ENCODE measurements around the gene EGFL8. TPM values are rescaled to one million over a fixed set of nuclear protein-coding genes. Genes with fewer than 3 reads are reported as not detected.

Gene EGFL8
- total and polyA plus RNA-seq, 2 experiments from 2014 or later: 2.2 to 3.8 TPM

DNA sequence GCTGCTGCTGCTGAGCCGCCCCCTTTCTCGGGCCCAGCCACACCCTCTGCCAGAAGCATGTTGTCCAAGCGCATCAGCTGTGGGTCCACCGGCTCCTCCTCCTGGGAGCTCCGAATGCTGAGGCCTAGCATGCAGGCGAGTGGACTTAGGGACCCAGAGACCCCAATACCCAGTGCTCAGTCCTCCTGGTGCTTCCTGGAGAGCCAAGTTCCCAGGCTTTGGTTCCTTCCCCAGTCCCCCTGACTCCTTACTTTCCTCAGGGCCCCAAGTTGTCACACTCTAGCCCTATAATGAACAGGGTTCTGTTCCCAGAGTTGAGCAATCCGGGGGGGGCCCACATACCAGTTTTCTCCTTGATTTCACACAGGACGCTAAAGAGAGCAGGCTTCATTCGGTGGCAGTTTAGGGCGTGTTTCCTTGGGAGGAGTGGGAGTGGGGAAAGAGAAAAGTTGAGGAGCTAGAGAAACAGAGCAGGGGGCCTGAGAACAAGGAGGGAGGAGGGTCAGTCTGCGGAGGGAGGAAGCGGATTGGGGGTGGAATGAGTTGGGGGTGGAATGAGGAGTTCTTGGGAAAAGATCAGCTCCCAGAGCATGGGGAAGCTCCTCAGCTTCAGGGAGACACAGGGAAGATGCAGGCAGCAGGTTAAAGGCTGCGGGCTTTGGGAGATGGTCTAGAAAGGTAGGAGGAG is 24.1 kb downstream of the EGFL8 start:
- Histone ChIP-seq H3K27ac (peak overlapping the region; percentile 77), H4K20me1 (ENCODE audit: insufficient read depth) (no peaks in the 10 kb centered on the region), H3K4me2 (ENCODE audit: unreplicated experiment) (peak overlapping the region; percentile 94), H3K9me2 (ENCODE audit: insufficient read depth) (no peaks in the 10 kb centered on the region), H3F3A (ENCODE audit: insufficient read depth) (peaks cover 20% of the 10 kb centered on the region; the same call in 1 of the 2 replicates), H2AFZ (no peak overlapping the region), H3K9me3 (ENCODE audit: low read depth) (no peaks in the 10 kb centered on the region), H3K79me2 (ENCODE audit: insufficient read depth) (peaks cover 50% of the 10 kb centered on the region), H3K4me1 (ENCODE audit: insufficient read depth) (peaks cover 19% of the 10 kb centered on the region), H3K9ac (peak overlapping the region; percentile 96), H3K4me3 (peak overlapping the region; percentile 96), H3K27me3 (replicated peaks; ENCODE audit: insufficient read depth) (no peaks in the 10 kb centered on the region), H3K36me3 (ENCODE audit: low read depth) (peaks cover 5% of the 10 kb centered on the region; the same call in 1 of the 2 replicates)
- peak; percentile 54 for DNase-seq
- in situ Hi-C loops (cut with MboI): no loop called here
- TF ChIP-seq EZH2phosphoT487 (IDR thresholded peaks at IDR 0.05; ENCODE audit: insufficient read depth, low read depth): no peak
- 3 to 4% methylated on average over 11 to 13 of the region's 13 CpGs for WGBS, 2 experiments (ENCODE audit: low coverage in 1 of 2, low lambda C conversion rate in 2 of 2, missing lambda C conversion rate in 2 of 2)

DNA sequence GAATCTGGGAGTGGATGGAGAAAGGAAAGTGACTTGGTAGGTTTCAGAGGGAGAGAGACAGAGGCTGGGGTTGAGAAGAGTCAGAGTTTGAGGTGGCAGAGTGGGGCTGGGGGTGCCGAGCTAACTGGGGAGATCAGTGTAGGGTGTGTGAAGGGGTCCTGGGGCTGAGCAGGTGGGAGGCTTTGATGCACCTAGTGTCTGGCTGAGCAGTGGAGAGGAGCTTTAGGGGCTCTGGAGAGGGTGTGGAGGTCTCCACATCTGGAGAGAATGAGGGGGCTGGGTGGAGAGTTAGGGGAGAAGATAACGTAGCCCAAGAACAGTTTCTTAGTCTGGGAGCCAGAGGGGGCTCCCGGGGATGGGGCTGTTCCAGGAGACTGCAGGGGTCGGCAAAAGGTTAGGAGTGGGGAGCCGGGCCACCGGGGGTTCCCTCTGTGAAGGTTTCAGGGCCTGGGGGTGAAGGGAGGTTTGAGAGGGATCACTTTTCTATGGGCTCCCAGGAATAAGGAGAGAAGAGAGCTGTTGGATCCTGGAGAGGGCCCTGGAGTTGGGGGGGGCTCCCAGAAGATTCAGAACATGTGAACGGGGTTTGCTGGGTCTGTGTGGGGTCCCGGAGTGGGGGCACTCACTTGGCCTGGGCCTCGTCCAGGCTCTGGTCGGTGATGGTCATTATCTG is 24.8 kb downstream of the EGFL8 start:
- DNase-seq: peak; percentile 46
- in situ Hi-C loops (cut with MboI): no loop called here
- peaks cover 5% of the 10 kb centered on the region; the same call in 1 of the 2 replicates for H3K36me3 ChIP-seq (ENCODE audit: low read depth)
- H3K27me3 ChIP-seq (replicated peaks; ENCODE audit: insufficient read depth): no peaks in the 10 kb centered on the region
- H3K79me2 ChIP-seq (ENCODE audit: insufficient read depth): peaks cover 49% of the 10 kb centered on the region
- H3K27ac ChIP-seq: peak overlapping the region; percentile 77
- no peaks in the 10 kb centered on the region for H3K9me3 ChIP-seq (ENCODE audit: low read depth)
- WGBS, 2 experiments (ENCODE audit: low coverage in 1 of 2, low lambda C conversion rate in 2 of 2, missing lambda C conversion rate in 2 of 2): 0 to 1% methylated on average over 6 to 10 of the region's 10 CpGs
- peaks cover 22% of the 10 kb centered on the region; the same call in 1 of the 2 replicates for H3F3A ChIP-seq (ENCODE audit: insufficient read depth)
- no peaks in the 10 kb centered on the region for H4K20me1 ChIP-seq (ENCODE audit: insufficient read depth)
- peak overlapping the region; percentile 94 for H3K4me2 ChIP-seq (ENCODE audit: unreplicated experiment)
- no peak for TF ChIP-seq EZH2 (IDR thresholded peaks at IDR 0.05; ENCODE audit: insufficient read depth, poor library complexity, severe bottlenecking)
- TF ChIP-seq EZH2phosphoT487 (IDR thresholded peaks at IDR 0.05; ENCODE audit: insufficient read depth, low read depth): no peak
- no peak overlapping the region for H2AFZ ChIP-seq
- H3K4me3 ChIP-seq: peak overlapping the region; percentile 96
- H3K9me2 ChIP-seq (ENCODE audit: insufficient read depth): no peaks in the 10 kb centered on the region
- H3K4me1 ChIP-seq (ENCODE audit: insufficient read depth): peaks cover 19% of the 10 kb centered on the region
- H3K9ac ChIP-seq: peak overlapping the region; percentile 96

DNA sequence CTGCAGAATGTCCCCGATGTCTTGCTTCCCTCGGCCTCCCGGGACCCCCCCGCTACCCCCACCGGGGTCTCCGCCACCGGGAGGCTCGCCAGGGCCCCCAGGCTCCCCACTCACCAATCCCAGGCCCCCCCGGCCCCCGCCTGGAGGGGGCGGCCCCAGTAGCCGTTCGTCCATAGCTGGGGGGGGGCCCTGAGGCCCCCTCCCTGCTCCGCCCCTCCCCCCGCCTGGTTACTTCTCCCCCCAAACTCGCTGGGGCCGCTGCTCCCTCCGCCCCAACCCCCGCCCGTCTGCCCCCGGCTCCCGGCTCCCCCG is 25.3 kb downstream of the EGFL8 start:
- Histone ChIP-seq H3K4me2 (ENCODE audit: unreplicated experiment) (peak overlapping the region; percentile 94), H3K4me1 (ENCODE audit: insufficient read depth) (peaks cover 24% of the 10 kb centered on the region), H4K20me1 (ENCODE audit: insufficient read depth) (no peaks in the 10 kb centered on the region), H3K27me3 (replicated peaks; ENCODE audit: insufficient read depth) (no peaks in the 10 kb centered on the region), H3K36me3 (ENCODE audit: low read depth) (peaks cover 5% of the 10 kb centered on the region; the same call in 1 of the 2 replicates), H3K4me3 (peak overlapping the region; percentile 96), H3K79me2 (ENCODE audit: insufficient read depth) (peaks cover 45% of the 10 kb centered on the region), H2AFZ (peak overlapping the region; percentile 73), H3K9me2 (ENCODE audit: insufficient read depth) (no peaks in the 10 kb centered on the region), H3F3A (ENCODE audit: insufficient read depth) (peaks cover 27% of the 10 kb centered on the region), H3K9ac (peak overlapping the region; percentile 96), H3K27ac (peak overlapping the region; percentile 77), H3K9me3 (ENCODE audit: low read depth) (no peaks in the 10 kb centered on the region)
- no peak for DNase-seq
- 14% methylated on average over 22 of the region's 23 CpGs; no CpG with 5 or more reads in 1 of the 2 experiments for WGBS, 2 experiments (ENCODE audit: low coverage in 1 of 2, low lambda C conversion rate in 2 of 2, missing lambda C conversion rate in 2 of 2)
- no peak for TF ChIP-seq EZH2phosphoT487 (IDR thresholded peaks at IDR 0.05; ENCODE audit: insufficient read depth, low read depth)
- TF ChIP-seq EZH2 (IDR thresholded peaks at IDR 0.05; ENCODE audit: insufficient read depth, poor library complexity, severe bottlenecking): no peak
- in situ Hi-C loops (cut with MboI): no loop called here

DNA sequence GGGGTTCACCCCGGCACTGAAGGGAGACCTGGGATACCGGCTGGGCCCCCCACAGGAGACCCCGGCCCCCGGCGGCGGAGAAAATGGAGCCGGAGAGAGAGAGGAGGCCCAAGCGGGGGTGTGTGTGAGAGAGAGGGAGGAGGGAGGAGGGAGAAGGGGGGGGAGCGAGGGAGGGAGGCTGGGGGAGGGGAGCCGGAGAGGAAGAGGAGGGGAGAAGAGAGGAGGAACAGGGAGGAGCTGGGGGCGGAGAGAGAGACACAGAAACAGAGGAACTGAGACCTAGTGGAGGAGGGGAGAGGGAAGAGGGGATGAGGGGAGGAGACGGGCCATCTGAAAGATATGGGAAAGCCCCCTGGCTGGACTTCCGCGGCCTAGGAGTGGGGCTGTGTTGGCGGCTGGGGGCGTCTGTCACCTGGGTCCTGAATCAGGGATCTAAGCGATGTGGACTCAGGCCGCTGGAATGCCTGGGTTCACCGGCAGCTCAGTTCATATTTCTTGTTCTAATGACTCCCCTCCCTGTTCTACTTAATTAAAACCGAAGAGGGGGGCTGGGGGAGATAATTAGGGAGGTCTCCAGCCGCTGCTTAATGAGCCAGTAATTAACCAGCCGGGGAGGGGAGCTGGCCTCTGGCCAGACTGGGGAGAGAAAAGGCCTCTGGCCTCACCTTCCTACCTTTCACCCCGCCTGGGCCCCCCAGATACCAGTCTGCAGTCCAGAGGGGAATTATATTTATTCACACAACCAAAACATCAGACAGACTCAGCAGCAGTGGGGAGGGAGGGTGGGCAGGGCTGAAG is 25.9 kb downstream of the EGFL8 start, which contains the start of gene PBX2:
Gene PBX2, minus strand, starts transcription at position 149 of the 798 bp plus-strand sequence. CDS start 287 bp downstream, outside the sequence.
- Histone ChIP-seq H3F3A (ENCODE audit: insufficient read depth) (peaks cover 33% of the 10 kb centered on the region), H4K20me1 (ENCODE audit: insufficient read depth) (no peaks in the 10 kb centered on the region), H3K9ac (peak within 1 kb of the TSS; percentile 96), H3K4me2 (ENCODE audit: unreplicated experiment) (peak within 1 kb of the TSS; percentile 94), H3K9me3 (ENCODE audit: low read depth) (no peaks in the 10 kb centered on the region), H3K4me3 (peak within 1 kb of the TSS; percentile 96), H3K79me2 (ENCODE audit: insufficient read depth) (peaks cover 42% of the 10 kb centered on the region), H3K9me2 (ENCODE audit: insufficient read depth) (no peaks in the 10 kb centered on the region), H3K4me1 (ENCODE audit: insufficient read depth) (peaks cover 25% of the 10 kb centered on the region), H3K36me3 (ENCODE audit: low read depth) (peaks cover 5% of the 10 kb centered on the region; the same call in 1 of the 2 replicates), H2AFZ (peak within 1 kb of the TSS; percentile 73), H3K27me3 (replicated peaks; ENCODE audit: insufficient read depth) (no peaks in the 10 kb centered on the region), H3K27ac (peak within 1 kb of the TSS; percentile 77)
- in situ Hi-C loops (cut with MboI): no loop called here
- TF ChIP-seq EZH2phosphoT487 (IDR thresholded peaks at IDR 0.05; ENCODE audit: insufficient read depth, low read depth): no peak
- no peak for TF ChIP-seq EZH2 (IDR thresholded peaks at IDR 0.05; ENCODE audit: insufficient read depth, poor library complexity, severe bottlenecking)
- WGBS, 2 experiments (ENCODE audit: low coverage in 1 of 2, low lambda C conversion rate in 2 of 2, missing lambda C conversion rate in 2 of 2): 2% methylated on average over 11 to 23 of the region's 23 CpGs
- peak; percentile 87 for DNase-seq
